Embryonic facial prominence (tissue), 1 donor: Measurements from ENCODE around the gene EREG.

Source experiments
- DNase-seq: peaks from one replicate; pipeline ENCODE4 v3.0.0-alpha.2; 2016; ENCODE audit errors: extremely low spot score

The EREG gene

GRCh38 chr4:74426101-74426500, 61.2 kb downstream of the EREG start:
- DNase-seq, result no peak

GRCh38 chr4:74428276-74428675, 63.3 kb downstream of the EREG start:
- no peak for DNase-seq

GRCh38 chr4:74431113-74431826, 66.3 kb downstream of the EREG start:
- no peak for DNase-seq

GRCh38 chr4:74433043-74433442, 68.1 kb downstream of the EREG start:
- no peak for DNase-seq

GRCh38 chr4:74433541-74434172, 68.7 kb downstream of the EREG start:
- DNase-seq, result no peak

- no peak for DNase-seq
These were observed 70.4 kb downstream of the EREG start for GRCh38 chr4:74435296-74435695.

- no peak for DNase-seq
These were observed 72.9 kb downstream of the EREG start for GRCh38 chr4:74437866-74438265.
